GM12878 (cell line): ENCODE results near the gene PTPRN2. TPM values are rescaled to one million over a fixed set of nuclear protein-coding genes. Genes with fewer than 3 reads are reported as not detected.

Source experiments
- ATAC-seq: fragments of 200-7000 bp; cut with Tn5 transposase; 3 replicates; pipeline ENCODE4 v1.9.1; 2020; ENCODE audit warnings: mild to moderate bottlenecking, moderate library complexity
- BruUV-seq: library from RNA; stranded (reverse); fragments of 400-500 nt; replicated peaks from 2 replicates; lab custom pipeline; 2021; lab: Mats Ljungman, UMichigan
- CTCF ChIA-PET: fragments of 300-600 bp; sonication (Branson Sonifier 250); formaldehyde crosslinking; extraction: SDS; loops from one replicate; lab custom pipeline; 2021; ENCODE audit warnings: inconsistent platforms; lab: Yijun Ruan, JAX
- POLR2A ChIA-PET: fragments of 350-600 bp; formaldehyde crosslinking; extraction: SDS; loops from one replicate; lab custom pipeline; 2021; ENCODE audit warnings: inconsistent platforms; lab: Charles Lee
- RAD21 ChIA-PET: fragments of 300-600 bp; sonication (Branson Sonifier 250); formaldehyde crosslinking; loops from one replicate; lab custom pipeline; 2023; ENCODE audit warnings: antibody characterized with exemption; ENCODE audit not compliant: unreplicated experiment; lab: Charles Lee
- SMC1A ChIA-PET: fragments of 300-600 bp; sonication (Branson Sonifier 250); formaldehyde crosslinking; loops from one replicate; lab custom pipeline; 2023; ENCODE audit not compliant: unreplicated experiment, uncharacterized antibody; lab: Charles Lee
- DNase-seq: peaks from one replicate; pipeline ENCODE4 v3.0.0-alpha.2; 2011; ENCODE audit warnings: low read depth, low spot score
- FAIRE-seq: peaks from 3 replicates; lab custom pipeline; 2011; peaks lifted over from hg19 to GRCh38; lab: Jason Lieb, UNC
- H2AFZ ChIP-seq: 2 replicates; pipeline ENCODE4 v1.6.0; 2011; ENCODE audit warnings: low read depth, low read length, control low read depth; ENCODE audit not compliant: control insufficient read depth
- H3K27ac ChIP-seq: 2 replicates; pipeline ENCODE4 v1.5.1; 2011; ENCODE audit warnings: control low read depth; ENCODE audit not compliant: control insufficient read depth, insufficient read depth
- H3K27me3 ChIP-seq, 2 experiments: replicated peaks in 1 of 2; 2 replicates each; pipeline versions ENCODE4 v1.6.0 to v1.6.1; 2011; ENCODE audit warnings: low read length in 1 of 2; ENCODE audit not compliant: control insufficient read depth in 2 of 2, insufficient read depth in 2 of 2
- H3K36me3 ChIP-seq, 2 experiments: 2 replicates each; pipeline ENCODE4 v1.5.1; 2011; ENCODE audit warnings: low read length in 1 of 2; ENCODE audit not compliant: control insufficient read depth in 2 of 2, insufficient read depth in 2 of 2
- H3K4me1 ChIP-seq: 2 replicates; pipeline ENCODE4 v1.6.1; 2011; ENCODE audit warnings: mild to moderate bottlenecking, low read length, moderate library complexity, mixed read lengths; ENCODE audit not compliant: control insufficient read depth, insufficient read depth
- H3K4me2 ChIP-seq: 2 replicates; pipeline ENCODE4 v1.6.0; 2011; ENCODE audit warnings: control low read depth; ENCODE audit not compliant: control insufficient read depth, insufficient read depth
- H3K4me3 ChIP-seq: fragments of 200-600 bp; sonication (generic); 2 replicates; pipeline ENCODE4 v1.5.1; 2016
- H3K79me2 ChIP-seq: 2 replicates; pipeline ENCODE4 v1.6.0; 2011; ENCODE audit warnings: low read length; ENCODE audit not compliant: control insufficient read depth, insufficient read depth
- H3K9ac ChIP-seq: 2 replicates; pipeline ENCODE4 v1.8.0; 2011; ENCODE audit warnings: low read length, control low read depth, mixed read lengths; ENCODE audit not compliant: control insufficient read depth, insufficient read depth
- H3K9me3 ChIP-seq: replicated peaks from 3 replicates; pipeline ENCODE4 v1.5.1; 2011; ENCODE audit warnings: mild to moderate bottlenecking, low read length; ENCODE audit not compliant: control insufficient read depth, insufficient read depth
- H4K20me1 ChIP-seq: 2 replicates; pipeline ENCODE4 v1.6.0; 2011; ENCODE audit not compliant: control insufficient read depth, insufficient read depth
- NFXL1 ChIP-seq: fragments of 450-650 bp; IDR thresholded peaks from 2 replicates; pipeline ENCODE4 v1.6.1; 2017; ENCODE audit warnings: antibody characterized with exemption, mild to moderate bottlenecking, borderline replicate concordance
- TCF12 ChIP-seq: IDR thresholded peaks from 2 replicates; pipeline ENCODE4 v1.6.1; 2011; ENCODE audit warnings: low read depth, mild to moderate bottlenecking, low read length
- ZNF622 ChIP-seq: fragments of 450-650 bp; IDR thresholded peaks from 2 replicates; pipeline ENCODE4 v1.6.1; 2017; ENCODE audit warnings: mild to moderate bottlenecking, inconsistent platforms
- WGBS: methylation state at CpG from one replicate; pipeline ENCODE4 v1.1.6; 2016; ENCODE audit warnings: low lambda C conversion rate; ENCODE audit not compliant: insufficient replicate concordance, insufficient coverage; ENCODE audit errors: missing lambda C conversion rate; 5-methylcytosine and 5-hydroxymethylcytosine counted together
- in situ Hi-C: fragments of 300-500 bp; cut with MboI; formaldehyde crosslinking; loops from 9 replicates; pipeline ENCODE4 v1.14.3; 2018; ENCODE audit warnings: mixed read lengths
- intact Hi-C: fragments of 100-400 bp; cut with micrococcal nuclease; formaldehyde crosslinking; loops from one replicate; pipeline ENCODE4 v1.14.2; 2022; ENCODE audit not compliant: unreplicated experiment
- polyA plus RNA-seq, 11 experiments: library from polyadenylated mRNA; depleted of rRNA in 4 of 11; unstranded in 6 of 11; stranded (reverse) in 5 of 11; fragments of >200 nt; fragmentation: Nextera tagmentation in 4 of 11; fragmentation: Illumina TruSeq in 1 of 11; extraction: Ambion mirVana in 4 of 11; extraction: Trizol in 1 of 11; gene quantifications; 1 replicate in 1 of 11; 2 replicates in 10 of 11; pipeline versions ENCODE4 v1.2.1 to v1.2.3, GENCODE V29; 2011 to 2016; ENCODE audit warnings: inconsistent platforms in 2 of 11, missing spikeins in 2 of 11, low read depth in 1 of 11
- total RNA-seq, 4 experiments: library from RNA; depleted of rRNA in 3 of 4; stranded (reverse); fragments of >200 nt in 3 of 4; fragmentation: Illumina TruSeq in 1 of 4; extraction: Trizol in 1 of 4; gene quantifications; 2 replicates each; pipeline versions ENCODE4 v1.2.1 to v1.2.3, GENCODE V29; 2013 to 2021
- TF ChIP-seq, protein P1 (sequence below): fragments of 450-650 bp; IDR thresholded peaks from 2 replicates; pipeline ENCODE4 v1.6.1; 2017; ENCODE audit warnings: mild to moderate bottlenecking, moderate library complexity
- TF ChIP-seq, protein P2 (sequence below): fragments of 150-350 bp; IDR thresholded peaks from 2 replicates; pipeline ENCODE4 v1.6.1; 2016; ENCODE audit warnings: low read depth, low read length

Gene PTPRN2
- total and polyA plus RNA-seq, 10 of the 15 experiments (the other 5 are each of a cell fraction or from before 2014, with no cell fraction given), result 5.4 TPM; not detected in 9

DNA sequence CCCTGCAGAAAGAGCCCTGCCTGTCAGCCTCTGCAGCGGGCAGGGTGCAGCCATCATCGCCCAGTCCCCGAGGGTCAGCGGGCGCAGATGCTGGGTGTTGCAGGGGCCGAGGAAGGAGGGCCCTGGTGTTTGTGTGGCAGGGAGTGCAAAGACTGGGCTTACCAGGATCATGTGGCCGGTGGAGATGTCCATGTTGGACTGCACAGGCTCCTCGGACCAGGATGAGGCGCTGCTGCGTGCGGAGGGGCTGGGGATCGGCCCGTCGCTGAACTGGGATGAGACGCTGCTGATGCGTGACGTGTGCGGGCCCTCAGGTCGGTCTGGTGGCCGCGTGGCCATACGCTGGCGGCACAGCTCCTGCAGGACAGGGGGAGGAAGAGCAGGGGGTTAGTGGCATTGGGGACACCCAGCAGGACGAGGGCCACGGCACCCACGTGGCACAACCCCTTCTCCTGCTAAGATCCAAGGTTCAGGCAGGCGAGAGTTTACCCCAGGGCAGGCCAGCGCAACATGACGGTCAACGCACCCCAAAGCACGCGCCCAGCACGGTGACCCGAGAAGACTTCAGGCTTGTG lies 931.3 kb downstream of the PTPRN2 start:
- no peak for DNase-seq
- WGBS, result 90% methylated on average over 29 of the region's 34 CpGs
- intact Hi-C loops (no loop called here), in situ Hi-C loops (no loop called here)
- Histone ChIP-seq H3K9ac (no peak overlapping the region), H2AFZ (no peak overlapping the region), H3K4me2 (no peak overlapping the region), H3K4me1 (no peaks in the 10 kb centered on the region), H3K9me3 (no peaks in the 10 kb centered on the region; the same call in 2 of the 3 replicates), H3K36me3 (no peaks in the 10 kb centered on the region), H3K27me3 (no peaks in the 10 kb centered on the region), H3K4me3 (no peak overlapping the region), H4K20me1 (no peaks in the 10 kb centered on the region), H3K79me2 (no peaks in the 10 kb centered on the region), H3K27ac (no peak overlapping the region)
- no peak for ATAC-seq
- TF ChIP-seq, protein P1, sequence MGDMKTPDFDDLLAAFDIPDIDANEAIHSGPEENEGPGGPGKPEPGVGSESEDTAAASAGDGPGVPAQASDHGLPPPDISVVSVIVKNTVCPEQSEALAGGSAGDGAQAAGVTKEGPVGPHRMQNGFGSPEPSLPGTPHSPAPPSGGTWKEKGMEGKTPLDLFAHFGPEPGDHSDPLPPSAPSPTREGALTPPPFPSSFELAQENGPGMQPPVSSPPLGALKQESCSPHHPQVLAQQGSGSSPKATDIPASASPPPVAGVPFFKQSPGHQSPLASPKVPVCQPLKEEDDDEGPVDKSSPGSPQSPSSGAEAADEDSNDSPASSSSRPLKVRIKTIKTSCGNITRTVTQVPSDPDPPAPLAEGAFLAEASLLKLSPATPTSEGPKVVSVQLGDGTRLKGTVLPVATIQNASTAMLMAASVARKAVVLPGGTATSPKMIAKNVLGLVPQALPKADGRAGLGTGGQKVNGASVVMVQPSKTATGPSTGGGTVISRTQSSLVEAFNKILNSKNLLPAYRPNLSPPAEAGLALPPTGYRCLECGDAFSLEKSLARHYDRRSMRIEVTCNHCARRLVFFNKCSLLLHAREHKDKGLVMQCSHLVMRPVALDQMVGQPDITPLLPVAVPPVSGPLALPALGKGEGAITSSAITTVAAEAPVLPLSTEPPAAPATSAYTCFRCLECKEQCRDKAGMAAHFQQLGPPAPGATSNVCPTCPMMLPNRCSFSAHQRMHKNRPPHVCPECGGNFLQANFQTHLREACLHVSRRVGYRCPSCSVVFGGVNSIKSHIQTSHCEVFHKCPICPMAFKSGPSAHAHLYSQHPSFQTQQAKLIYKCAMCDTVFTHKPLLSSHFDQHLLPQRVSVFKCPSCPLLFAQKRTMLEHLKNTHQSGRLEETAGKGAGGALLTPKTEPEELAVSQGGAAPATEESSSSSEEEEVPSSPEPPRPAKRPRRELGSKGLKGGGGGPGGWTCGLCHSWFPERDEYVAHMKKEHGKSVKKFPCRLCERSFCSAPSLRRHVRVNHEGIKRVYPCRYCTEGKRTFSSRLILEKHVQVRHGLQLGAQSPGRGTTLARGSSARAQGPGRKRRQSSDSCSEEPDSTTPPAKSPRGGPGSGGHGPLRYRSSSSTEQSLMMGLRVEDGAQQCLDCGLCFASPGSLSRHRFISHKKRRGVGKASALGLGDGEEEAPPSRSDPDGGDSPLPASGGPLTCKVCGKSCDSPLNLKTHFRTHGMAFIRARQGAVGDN, result no peak
- no TSS peak for BruUV-seq
- ChIA-PET SMC1A (no interaction called here), RAD21 (no interaction called here), CTCF (no interaction called here), POLR2A (no interaction called here)
- no peak for FAIRE-seq

DNA sequence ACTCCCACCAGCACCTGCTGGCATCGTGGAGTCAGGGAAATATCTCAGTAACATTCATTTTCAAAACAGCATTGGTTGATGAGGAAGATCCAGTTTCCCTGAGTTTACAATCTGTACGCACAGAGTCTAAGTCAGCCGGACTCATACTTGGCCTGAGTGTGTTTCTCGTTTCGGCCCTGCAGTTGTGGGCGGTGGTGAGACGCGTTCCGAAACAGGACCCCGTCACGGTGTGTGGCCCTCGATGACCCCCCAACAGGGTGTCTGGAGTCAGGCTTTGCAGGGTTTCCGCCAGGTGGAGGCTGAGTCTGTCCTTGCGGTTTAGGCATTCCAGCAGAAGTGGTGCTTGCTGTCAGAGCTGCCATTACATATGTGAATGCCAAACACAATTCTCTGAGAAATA lies 933.3 kb downstream of the PTPRN2 start:
- no peak for ATAC-seq
- no peak overlapping the region for H3K4me3 ChIP-seq
- CTCF ChIA-PET, result no interaction called here
- TF ChIP-seq NFXL1 (no peak), TCF12 (no peak), ZNF622 (no peak)
- TF ChIP-seq, protein P2, sequence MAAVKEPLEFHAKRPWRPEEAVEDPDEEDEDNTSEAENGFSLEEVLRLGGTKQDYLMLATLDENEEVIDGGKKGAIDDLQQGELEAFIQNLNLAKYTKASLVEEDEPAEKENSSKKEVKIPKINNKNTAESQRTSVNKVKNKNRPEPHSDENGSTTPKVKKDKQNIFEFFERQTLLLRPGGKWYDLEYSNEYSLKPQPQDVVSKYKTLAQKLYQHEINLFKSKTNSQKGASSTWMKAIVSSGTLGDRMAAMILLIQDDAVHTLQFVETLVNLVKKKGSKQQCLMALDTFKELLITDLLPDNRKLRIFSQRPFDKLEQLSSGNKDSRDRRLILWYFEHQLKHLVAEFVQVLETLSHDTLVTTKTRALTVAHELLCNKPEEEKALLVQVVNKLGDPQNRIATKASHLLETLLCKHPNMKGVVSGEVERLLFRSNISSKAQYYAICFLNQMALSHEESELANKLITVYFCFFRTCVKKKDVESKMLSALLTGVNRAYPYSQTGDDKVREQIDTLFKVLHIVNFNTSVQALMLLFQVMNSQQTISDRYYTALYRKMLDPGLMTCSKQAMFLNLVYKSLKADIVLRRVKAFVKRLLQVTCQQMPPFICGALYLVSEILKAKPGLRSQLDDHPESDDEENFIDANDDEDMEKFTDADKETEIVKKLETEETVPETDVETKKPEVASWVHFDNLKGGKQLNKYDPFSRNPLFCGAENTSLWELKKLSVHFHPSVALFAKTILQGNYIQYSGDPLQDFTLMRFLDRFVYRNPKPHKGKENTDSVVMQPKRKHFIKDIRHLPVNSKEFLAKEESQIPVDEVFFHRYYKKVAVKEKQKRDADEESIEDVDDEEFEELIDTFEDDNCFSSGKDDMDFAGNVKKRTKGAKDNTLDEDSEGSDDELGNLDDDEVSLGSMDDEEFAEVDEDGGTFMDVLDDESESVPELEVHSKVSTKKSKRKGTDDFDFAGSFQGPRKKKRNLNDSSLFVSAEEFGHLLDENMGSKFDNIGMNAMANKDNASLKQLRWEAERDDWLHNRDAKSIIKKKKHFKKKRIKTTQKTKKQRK, result no peak
- RAD21 ChIA-PET, result no interaction called here
- POLR2A ChIA-PET, result no interaction called here
- FAIRE-seq, result no peak
- no peaks in the 10 kb centered on the region for H3K36me3 ChIP-seq
- no peaks in the 10 kb centered on the region for H4K20me1 ChIP-seq
- no peaks in the 10 kb centered on the region for H3K79me2 ChIP-seq
- DNase-seq, result no peak
- no peak overlapping the region for H3K27ac ChIP-seq
- intact Hi-C loops (no loop called here), in situ Hi-C loops (no loop called here)
- no peak overlapping the region for H3K9ac ChIP-seq
- no peak overlapping the region for H3K4me2 ChIP-seq
- SMC1A ChIA-PET, result no interaction called here
- H3K27me3 ChIP-seq, result no peaks in the 10 kb centered on the region
- H2AFZ ChIP-seq, result no peak overlapping the region
- no peaks in the 10 kb centered on the region; the same call in 2 of the 3 replicates for H3K9me3 ChIP-seq
- no peaks in the 10 kb centered on the region for H3K4me1 ChIP-seq
- no TSS peak for BruUV-seq
- WGBS, result 55% methylated on average over 10 of the region's 14 CpGs
